Hematopoietic multipotent progenitor cell (in vitro differentiated cells): Measurements from ENCODE around the gene KIAA0319L. TPM values are rescaled to one million over a fixed set of nuclear protein-coding genes. Genes with fewer than 3 reads are reported as not detected.

ENCODE experiments used
- DNase-seq, 3 donors: peaks; one replicate each; pipeline ENCODE4 v3.0.0-alpha.2; 2011 to 2015; ENCODE audit warnings: low read depth in 2 of 3, low spot score in 2 of 3
- total RNA-seq: library from RNA; depleted of rRNA; stranded (reverse); fragments of >200 nt; gene quantifications from one replicate; pipeline ENCODE4 v1.2.3, GENCODE V29; 2012

Gene KIAA0319L
- total RNA-seq, 1 donor: 42.0 TPM

- peak in 2 of 3 donors; percentile 78 to 84 for DNase-seq
Measured at GRCh38 chr1:35564037-35564883, 7.1 kb upstream of the KIAA0319L start.

- no peak for DNase-seq
Measured at GRCh38 chr1:35563166-35563565, 6.0 kb upstream of the KIAA0319L start.

- no peak for DNase-seq
Measured at GRCh38 chr1:35561972-35562680, 4.9 kb upstream of the KIAA0319L start.

DNA sequence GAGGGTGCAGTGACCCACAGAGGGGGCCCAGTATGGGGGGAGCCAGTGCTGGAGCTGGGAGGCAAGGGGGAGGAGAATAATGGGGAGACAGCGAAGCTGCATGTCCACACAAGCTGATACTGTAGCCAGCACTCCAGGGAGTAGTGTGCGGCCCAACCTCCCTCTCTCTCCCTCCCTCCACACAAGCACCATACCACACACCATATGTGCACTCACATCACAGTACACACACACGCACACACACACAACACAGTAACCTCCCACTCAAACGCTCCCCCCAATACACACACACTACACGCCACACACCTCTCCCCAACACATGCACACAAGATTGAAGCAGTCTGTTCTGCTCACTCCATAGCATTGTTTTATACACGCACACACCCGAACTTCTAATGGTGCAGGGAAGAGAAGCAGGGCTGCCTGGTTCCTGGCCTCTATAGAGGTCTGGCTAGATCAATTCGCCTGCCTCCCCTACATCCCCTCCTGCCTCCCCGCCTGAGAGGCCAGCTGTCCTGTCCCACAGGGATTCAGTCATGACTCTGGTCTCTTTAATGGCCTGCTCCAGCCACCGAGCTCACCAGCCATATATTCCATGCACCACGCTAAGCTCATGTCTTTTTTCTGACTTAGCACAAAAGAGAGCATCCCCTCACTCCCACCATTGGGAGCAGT is 4.2 kb upstream of the KIAA0319L start:
- DNase-seq: no peak

GRCh38 chr1:35560256-35561225 is 3.3 kb upstream of the KIAA0319L start:
- DNase-seq: no peak

DNA sequence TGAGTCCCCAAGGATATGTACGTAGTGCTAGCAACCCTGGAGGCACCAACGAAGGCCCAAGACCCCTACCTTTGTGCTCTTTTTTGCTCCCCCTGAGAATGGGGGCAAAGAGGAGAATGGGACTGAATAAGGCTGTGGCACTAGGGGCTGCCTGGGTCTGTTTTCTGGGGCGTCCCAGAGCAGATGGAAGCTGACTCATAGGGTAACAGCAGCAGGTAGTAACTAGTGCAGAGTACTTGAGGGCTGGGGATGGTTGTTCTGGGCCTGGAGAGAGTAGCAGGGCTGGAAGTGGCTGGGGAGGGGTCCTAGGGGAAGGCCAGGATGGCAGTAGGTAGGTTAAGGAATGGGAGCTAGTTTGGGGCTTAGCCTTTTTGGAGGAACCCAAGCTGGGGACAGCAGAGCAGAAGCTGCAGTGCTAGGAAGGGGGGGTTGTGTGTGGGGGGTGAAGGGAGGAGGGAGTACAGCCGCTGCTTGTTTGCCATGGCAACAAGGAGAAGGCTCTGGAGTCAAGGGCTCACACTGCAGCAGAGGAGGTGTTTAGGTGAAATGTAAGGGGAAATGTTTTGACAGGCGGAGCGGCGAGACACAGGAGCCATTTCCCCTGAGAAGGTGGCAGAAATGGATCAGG is 2.2 kb upstream of the KIAA0319L start:
- peak in 1 of 3 donors; percentile 35 for DNase-seq

- DNase-seq: peak in 1 of 3 donors; percentile 36
Measured at GRCh38 chr1:35558374-35559316, 1.4 kb upstream of the KIAA0319L start.

GRCh38 chr1:35557611-35558373 is 589 bp upstream of the KIAA0319L start, which contains the start of gene NCDN:
TSS of gene NCDN (plus strand) at chr1:35557799. CDS start at chr1:35558191, 392 bp downstream.
- DNase-seq: peak; percentile 91 to 98 (median 97)

DNA sequence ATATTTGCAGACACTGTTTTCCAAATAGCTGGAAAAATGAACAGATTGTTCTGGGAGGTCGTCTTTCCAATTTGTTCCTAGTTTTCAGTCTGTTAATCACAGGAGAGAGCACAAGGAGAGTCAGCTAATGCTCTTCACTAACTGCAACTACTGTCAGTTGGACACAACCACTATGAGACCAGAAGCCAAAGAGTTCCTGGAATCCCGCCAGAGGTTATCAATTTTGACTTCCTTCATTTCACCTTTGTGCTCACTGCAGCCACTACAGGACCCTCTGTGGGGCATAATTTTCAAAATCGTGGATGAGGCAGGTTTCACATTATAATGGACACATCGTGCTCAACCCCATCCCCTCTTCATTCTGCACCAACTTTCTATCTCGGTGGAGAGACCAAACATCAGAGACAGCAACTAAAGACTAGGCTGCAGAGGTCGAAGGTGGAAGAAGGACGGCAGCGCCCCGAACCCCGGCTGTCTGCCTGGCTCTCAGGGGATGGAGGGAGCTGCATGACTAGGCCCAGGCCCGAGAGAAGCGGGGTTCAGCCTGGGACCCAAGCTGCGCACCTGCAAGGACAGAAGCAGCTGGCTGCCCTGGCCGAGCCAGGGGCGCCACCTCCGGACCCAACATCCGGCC is 602 bp downstream of the KIAA0319L start:
- no peak for DNase-seq

GRCh38 chr1:35555601-35556477 is 1.4 kb downstream of the KIAA0319L start:
- no peak for DNase-seq

GRCh38 chr1:35555212-35555584 is 2.0 kb downstream of the KIAA0319L start:
- no peak for DNase-seq

GRCh38 chr1:35554266-35555211 is 2.7 kb downstream of the KIAA0319L start:
- no peak for DNase-seq

GRCh38 chr1:35553851-35554250 is 3.4 kb downstream of the KIAA0319L start:
- no peak for DNase-seq

DNA sequence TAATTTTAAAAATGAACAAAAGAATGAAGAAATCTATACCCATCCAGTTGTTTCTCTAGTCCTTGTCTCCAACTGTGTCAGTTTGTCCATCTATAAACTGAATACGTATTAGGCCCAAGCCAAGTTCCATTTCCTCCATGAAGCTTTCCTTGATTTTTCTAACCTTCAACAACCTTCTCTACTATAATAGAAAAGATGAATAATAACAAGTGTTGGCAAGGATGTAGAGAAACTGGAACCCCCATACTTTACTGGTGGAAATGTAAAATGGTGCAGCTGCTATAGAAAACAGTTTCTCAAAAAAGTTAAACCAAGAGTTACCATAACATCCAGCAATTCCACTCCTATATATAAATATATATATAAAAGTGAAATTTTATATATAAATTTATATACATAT is 10.6 kb downstream of the KIAA0319L start:
- no peak for DNase-seq

DNA sequence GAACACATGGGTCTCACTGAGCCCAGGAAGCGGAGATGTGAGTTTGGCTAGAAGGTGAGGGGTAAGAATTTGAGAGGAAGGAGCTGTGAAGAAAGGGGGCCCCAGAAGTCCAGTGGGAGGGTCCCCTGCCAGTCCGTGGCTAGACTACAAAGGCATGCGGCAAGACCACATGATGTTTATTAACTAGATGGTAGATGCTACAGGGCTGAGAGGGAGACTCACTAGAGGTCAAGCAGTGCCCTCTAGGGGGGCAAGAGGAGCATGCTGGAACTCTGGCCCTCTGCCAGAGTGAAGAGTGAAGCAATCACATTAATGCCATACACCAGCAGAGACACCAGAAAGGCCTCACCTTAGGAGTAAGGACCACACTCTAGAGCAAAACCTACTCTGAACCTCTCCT is 12.2 kb downstream of the KIAA0319L start:
- DNase-seq: peak in 2 of 3 donors; percentile 69 to 78
